HepG2 (cell line): Measurements from ENCODE around the gene MUC15. TPM values are rescaled to one million over a fixed set of nuclear protein-coding genes. Genes with fewer than 3 reads are reported as not detected.

ENCODE experiments used
- ATAC-seq: fragments of 200-7000 bp; cut with Tn5 transposase; 3 replicates; pipeline ENCODE4 v1.9.1; 2020; ENCODE audit warnings: mild to moderate bottlenecking, moderate library complexity
- BruUV-seq: library from RNA; stranded (reverse); fragments of 400-500 nt; replicated peaks from 2 replicates; lab custom pipeline; 2021; lab: Mats Ljungman, UMichigan
- CTCF ChIA-PET: fragments of 300-600 bp; formaldehyde crosslinking; extraction: SDS; loops from one replicate; lab custom pipeline; 2021; ENCODE audit warnings: low total read pairs, inconsistent platforms, low intra/inter-chr PET ratio; lab: Yijun Ruan, JAX
- POLR2A ChIA-PET: fragments of 350-600 bp; sonication (Branson Sonifier 250); formaldehyde crosslinking; loops from one replicate; lab custom pipeline; 2020; ENCODE audit warnings: antibody characterized with exemption, inconsistent platforms; lab: Yijun Ruan, JAX
- DNase-seq: peaks from one replicate; pipeline ENCODE4 v3.0.0-alpha.2; 2015; ENCODE audit warnings: low spot score
- FAIRE-seq: peaks from 3 replicates; lab custom pipeline; 2011; peaks lifted over from hg19 to GRCh38; lab: Jason Lieb, UNC
- H2AFZ ChIP-seq: one replicate; pipeline ENCODE4 v1.6.1; 2011; ENCODE audit warnings: low read length, inconsistent platforms
- H3K27ac ChIP-seq: fragments of 300-600 bp; 3 replicates; pipeline ENCODE4 v1.8.0; 2011; ENCODE audit warnings: mixed run types, mild to moderate bottlenecking, mixed read lengths, low read length, inconsistent platforms; ENCODE audit not compliant: insufficient read depth; ENCODE audit errors: extremely low read length
- H3K27me3 ChIP-seq, 2 experiments: fragments of 200-600 bp in 1 of 2; 2 replicates in 1 of 2; 3 replicates in 1 of 2; pipeline versions ENCODE4 v1.6.0 to v1.8.0; 2011; ENCODE audit warnings: low read length in 2 of 2, mild to moderate bottlenecking in 2 of 2, moderate library complexity in 2 of 2, inconsistent platforms in 1 of 2; ENCODE audit not compliant: insufficient read depth in 2 of 2, control insufficient read depth in 1 of 2
- H3K36me3 ChIP-seq, 2 experiments: fragments of 200-600 bp in 1 of 2; replicated peaks in 1 of 2; 2 replicates in 1 of 2; 3 replicates in 1 of 2; pipeline versions ENCODE4 v1.5.1 to v1.8.0; 2011; ENCODE audit warnings: low read length in 2 of 2, inconsistent platforms in 1 of 2; ENCODE audit not compliant: insufficient read depth in 2 of 2, control insufficient read depth in 1 of 2
- H3K4me1 ChIP-seq: 2 replicates; pipeline ENCODE4 v1.5.1; 2012; ENCODE audit warnings: low read length, inconsistent platforms; ENCODE audit not compliant: insufficient read depth
- H3K4me2 ChIP-seq: 2 replicates; pipeline ENCODE4 v1.6.0; 2011; ENCODE audit warnings: low read depth, low read length, inconsistent platforms
- H3K4me3 ChIP-seq, 3 experiments: fragments of 200-600 bp in 1 of 3; sonication (generic), shearing (Covaris generic) in 1 of 3; replicated peaks in 1 of 3; 2 replicates each; pipeline ENCODE4 v1.5.1; 2011 to 2016; ENCODE audit warnings: low read length in 3 of 3, inconsistent platforms in 2 of 3, low read depth in 2 of 3, mild to moderate bottlenecking in 2 of 3, control low read depth in 1 of 3, mixed read lengths in 1 of 3; ENCODE audit not compliant: insufficient read depth in 1 of 3
- H3K79me2 ChIP-seq: one replicate; pipeline ENCODE4 v1.6.1; 2011; ENCODE audit warnings: low read length, inconsistent platforms; ENCODE audit not compliant: insufficient read depth
- H3K9ac ChIP-seq: 2 replicates; pipeline ENCODE4 v1.6.0; 2011; ENCODE audit warnings: mild to moderate bottlenecking, low read depth, low read length, inconsistent platforms; ENCODE audit not compliant: insufficient read depth
- H3K9me3 ChIP-seq: 2 replicates; pipeline ENCODE4 v1.5.1; 2012; ENCODE audit warnings: mild to moderate bottlenecking, low read length
- H4K20me1 ChIP-seq: 2 replicates; pipeline ENCODE4 v1.6.0; 2011; ENCODE audit warnings: inconsistent platforms, mild to moderate bottlenecking, low read length, moderate library complexity; ENCODE audit not compliant: insufficient read depth
- CBX5 ChIP-seq: sonication (generic); formaldehyde crosslinking; IDR thresholded peaks from 2 replicates; pipeline ENCODE4 v1.4.0; 2020; ENCODE audit warnings: missing genetic modification reagents, borderline replicate concordance
- DNMT1 ChIP-seq: sonication (generic); formaldehyde crosslinking; IDR thresholded peaks from 2 replicates; pipeline ENCODE4 v1.5.1; 2020; ENCODE audit warnings: mild to moderate bottlenecking, missing genetic modification reagents
- MZF1 ChIP-seq: sonication (generic); formaldehyde crosslinking; IDR thresholded peaks from 2 replicates; pipeline ENCODE4 v1.8.1; 2023; ENCODE audit warnings: mild to moderate bottlenecking, missing genetic modification reagents, borderline replicate concordance
- RELA ChIP-seq: sonication (generic); formaldehyde crosslinking; IDR thresholded peaks from 2 replicates; pipeline ENCODE4 v1.4.0; 2020; ENCODE audit warnings: missing genetic modification reagents
- SMAD3 ChIP-seq: sonication (generic); formaldehyde crosslinking; IDR thresholded peaks from 2 replicates; pipeline ENCODE4 v1.4.0; 2020; ENCODE audit warnings: missing genetic modification reagents
- SP2 ChIP-seq: sonication (generic); formaldehyde crosslinking; IDR thresholded peaks from 2 replicates; pipeline ENCODE4 v1.5.1; 2020; ENCODE audit warnings: mild to moderate bottlenecking, missing genetic modification reagents
- ZNF660 ChIP-seq: sonication (generic); formaldehyde crosslinking; IDR thresholded peaks from 2 replicates; pipeline ENCODE4 v1.5.1; 2020; ENCODE audit warnings: mild to moderate bottlenecking, low read depth, missing genetic modification reagents, borderline replicate concordance
- WGBS: methylation state at CpG from one replicate; pipeline ENCODE4 v1.1.6; 2017; ENCODE audit warnings: low lambda C conversion rate; 5-methylcytosine and 5-hydroxymethylcytosine counted together
- in situ Hi-C: cut with HindIII; loops from 2 replicates; pipeline ENCODE4 v1.10.0; 2017; ENCODE audit warnings: low pct_unique_long_range_greater_than_20kb; ENCODE audit not compliant: extremely low pct_ligation_motif_present
- intact Hi-C: fragments of 100-400 bp; cut with micrococcal nuclease; formaldehyde crosslinking; loops from one replicate; pipeline ENCODE4 v1.10.0; 2022; ENCODE audit not compliant: unreplicated experiment
- polyA plus RNA-seq, 8 experiments: library from polyadenylated mRNA; depleted of rRNA in 3 of 8; stranded (reverse) in 7 of 8; unstranded in 1 of 8; fragments of >200 nt; fragmentation: Illumina TruSeq in 4 of 8; extraction: Trizol in 4 of 8; gene quantifications; 2 replicates each; pipeline versions ENCODE4 v1.2.1 to v1.2.3, GENCODE V29; 2011 to 2016; ENCODE audit warnings: low read depth in 4 of 8, missing spikeins in 1 of 8, mixed read lengths in 1 of 8; ENCODE audit not compliant: insufficient read depth in 1 of 8
- total RNA-seq, 5 experiments: library from RNA; depleted of rRNA; stranded (reverse); fragments of >200 nt; fragmentation: Illumina TruSeq; extraction: Trizol; gene quantifications; 2 replicates each; pipeline ENCODE4 v1.2.3, GENCODE V29; 2016; ENCODE audit warnings: low read depth in 1 of 5
- TF ChIP-seq, protein P1 (sequence below): sonication (generic); formaldehyde crosslinking; IDR thresholded peaks from 2 replicates; pipeline ENCODE4 v1.5.1; 2020; ENCODE audit warnings: missing genetic modification reagents, mild to moderate bottlenecking, borderline replicate concordance

Gene MUC15
- total and polyA plus RNA-seq, 2 of the 13 experiments (the other 11 are each of a cell fraction or from before 2014, with no cell fraction given): 4.5 to 18.0 TPM

DNA sequence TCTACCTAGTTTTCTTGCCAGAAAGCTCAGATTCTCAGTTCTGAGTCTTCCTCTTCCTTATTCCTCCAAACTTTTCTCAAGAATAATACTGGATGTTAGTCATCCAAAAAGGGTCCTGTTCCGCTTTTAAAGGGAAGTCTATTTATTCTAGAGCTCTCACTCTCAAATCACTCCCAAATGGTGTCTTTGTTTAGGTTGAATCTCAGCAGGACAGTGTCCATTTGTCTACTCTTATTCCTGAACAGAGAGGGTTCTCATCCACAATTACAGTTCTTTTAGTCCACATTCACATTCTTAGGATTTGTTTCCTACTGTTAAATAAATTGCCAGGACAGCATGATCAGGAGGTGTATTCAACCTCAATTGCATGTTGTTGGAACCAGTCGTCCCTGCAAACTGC is 61.3 kb downstream of the MUC15 start (continued):
- TF ChIP-seq, protein P1, sequence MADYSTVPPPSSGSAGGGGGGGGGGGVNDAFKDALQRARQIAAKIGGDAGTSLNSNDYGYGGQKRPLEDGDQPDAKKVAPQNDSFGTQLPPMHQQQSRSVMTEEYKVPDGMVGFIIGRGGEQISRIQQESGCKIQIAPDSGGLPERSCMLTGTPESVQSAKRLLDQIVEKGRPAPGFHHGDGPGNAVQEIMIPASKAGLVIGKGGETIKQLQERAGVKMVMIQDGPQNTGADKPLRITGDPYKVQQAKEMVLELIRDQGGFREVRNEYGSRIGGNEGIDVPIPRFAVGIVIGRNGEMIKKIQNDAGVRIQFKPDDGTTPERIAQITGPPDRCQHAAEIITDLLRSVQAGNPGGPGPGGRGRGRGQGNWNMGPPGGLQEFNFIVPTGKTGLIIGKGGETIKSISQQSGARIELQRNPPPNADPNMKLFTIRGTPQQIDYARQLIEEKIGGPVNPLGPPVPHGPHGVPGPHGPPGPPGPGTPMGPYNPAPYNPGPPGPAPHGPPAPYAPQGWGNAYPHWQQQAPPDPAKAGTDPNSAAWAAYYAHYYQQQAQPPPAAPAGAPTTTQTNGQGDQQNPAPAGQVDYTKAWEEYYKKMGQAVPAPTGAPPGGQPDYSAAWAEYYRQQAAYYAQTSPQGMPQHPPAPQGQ (CRISPR knock-in tag): no peak
- TF ChIP-seq SMAD3 (no peak), RELA (CRISPR knock-in tag) (no peak), SP2 (no peak)

DNA sequence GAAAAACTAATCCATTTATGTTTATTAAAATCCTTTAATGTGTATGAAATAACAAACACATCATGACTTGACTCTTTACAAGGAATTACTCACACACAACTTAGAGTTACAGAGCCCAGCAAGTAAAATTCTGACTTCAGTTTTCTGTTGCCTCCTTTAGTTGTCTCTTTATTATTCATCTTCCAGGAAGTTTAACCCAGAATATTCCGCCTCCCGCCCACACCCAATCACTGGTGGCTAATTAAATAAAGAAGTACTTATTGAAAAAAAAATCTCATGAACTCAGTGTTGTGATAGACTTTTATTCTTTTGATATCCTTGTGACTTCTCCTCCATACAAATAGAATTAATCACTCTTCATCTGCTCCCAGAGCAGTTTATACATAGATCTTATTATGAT is 61.9 kb downstream of the MUC15 start:
- Histone ChIP-seq H3K79me2 (no peaks in the 10 kb centered on the region), H3K4me1 (no peaks in the 10 kb centered on the region), H3K27me3 (no peaks in the 10 kb centered on the region), H3K36me3 (no peaks in the 10 kb centered on the region), H3K4me2 (no peak overlapping the region), H3K9ac (no peak overlapping the region), H3K9me3 (no peaks in the 10 kb centered on the region), H3K27ac (no peak overlapping the region), H4K20me1 (no peaks in the 10 kb centered on the region), H3K4me3 (no peak overlapping the region), H2AFZ (no peak overlapping the region)
- FAIRE-seq: no peak
- CTCF ChIA-PET: no interaction called here
- no peak for DNase-seq
- no TSS peak for BruUV-seq
- in situ Hi-C loops (no loop called here), intact Hi-C loops (no loop called here)
- ATAC-seq: no peak
- WGBS: 29% methylated on average over 2 of the region's 2 CpGs
- POLR2A ChIA-PET: no interaction called here
- TF ChIP-seq DNMT1 (CRISPR knock-in tag) (no peak), CBX5 (CRISPR knock-in tag) (no peak), ZNF660 (CRISPR knock-in tag) (no peak), MZF1 (CRISPR knock-in tag) (no peak)

Other genes with a start within 250 kb of the MUC15 start
- gene ANO3, start 240.1 kb downstream of the MUC15 start, total RNA-seq (2016; rRNA removed; fragmentation: Illumina TruSeq; extraction: Trizol): 0.44 and 0.48 TPM in 2 replicates
- 0.17 and 0.18 TPM in 2 replicates for gene ANO3, start 240.1 kb downstream of the MUC15 start, polyA plus RNA-seq (2011; rRNA removed)
- not detected in 2 replicates for gene SLC5A12, start 149.8 kb upstream of the MUC15 start, total RNA-seq (2016; rRNA removed; fragmentation: Illumina TruSeq; extraction: Trizol)
- not detected in 2 replicates for gene SLC5A12, start 149.8 kb upstream of the MUC15 start, polyA plus RNA-seq (2011; rRNA removed)